NCI-H2107 (cell line): ENCODE data around the gene ZNF763.
"Not testable (repeated sequence)": the region's sequence is repeated elsewhere in the genome, so short reads cannot be mapped to it uniquely, and the experiment has no call there.

Experiments
- DNase-seq: peaks from one replicate; lab custom pipeline; 2025; lab: John Stamatoyannopoulos, UW

ZNF763 gene

DNA sequence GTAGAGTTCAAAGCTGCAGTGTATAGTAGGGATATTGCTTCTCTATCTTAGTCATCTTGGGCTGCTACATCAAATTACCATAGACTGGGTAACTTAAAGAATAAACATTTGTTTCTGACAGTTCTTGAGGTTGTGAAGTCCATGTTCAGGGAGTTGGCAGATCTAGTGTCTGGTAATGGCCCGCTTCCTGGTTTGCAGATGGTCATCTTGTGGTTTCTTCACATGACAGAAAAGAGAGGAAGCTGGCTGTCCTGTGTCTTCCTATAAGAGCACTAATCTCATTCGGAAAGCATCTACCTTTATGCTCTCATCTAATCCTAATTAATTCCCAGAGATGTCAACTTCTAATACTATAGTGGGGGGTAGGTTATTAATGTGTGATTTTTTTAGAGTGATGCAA is 6.2 kb downstream of the ZNF763 start:
- DNase-seq = no peak

DNA sequence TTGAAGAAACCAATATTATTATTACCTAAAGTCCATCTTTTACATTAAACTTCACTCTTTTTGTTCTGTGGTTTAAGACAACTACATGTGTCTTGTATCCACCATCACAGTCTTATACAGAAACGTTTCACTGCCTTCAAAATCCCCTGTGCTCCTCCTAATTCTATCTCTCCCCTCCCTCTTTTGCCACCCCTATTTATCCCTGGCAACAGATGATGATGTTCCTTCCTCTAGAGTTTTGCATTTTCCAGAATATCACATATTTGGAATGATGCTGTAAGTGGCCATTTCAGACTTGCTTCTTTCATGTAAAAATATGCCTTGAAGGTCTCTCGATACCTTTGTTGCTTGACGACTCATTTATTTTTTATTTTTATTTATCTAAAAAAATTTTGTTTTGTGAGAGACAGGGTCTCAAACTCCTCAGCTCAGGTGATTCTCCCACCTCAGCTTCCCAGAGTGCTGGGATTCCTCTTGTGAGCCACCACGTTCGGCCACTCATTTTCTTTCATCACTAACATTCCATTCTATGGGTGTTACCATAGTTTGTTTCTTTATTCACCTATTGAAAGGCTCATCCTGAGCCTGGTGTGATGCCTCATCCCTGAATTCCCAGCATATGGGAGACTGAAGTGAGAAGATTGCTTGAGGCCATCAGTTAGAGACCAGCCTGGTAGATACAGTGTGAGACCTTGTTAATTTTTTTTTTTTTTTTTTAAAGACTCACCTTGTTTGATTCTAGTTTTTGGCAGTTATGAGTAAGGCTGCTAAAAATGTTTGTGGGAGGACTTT is 8.4 kb downstream of the ZNF763 start:
- no peak for DNase-seq

DNA sequence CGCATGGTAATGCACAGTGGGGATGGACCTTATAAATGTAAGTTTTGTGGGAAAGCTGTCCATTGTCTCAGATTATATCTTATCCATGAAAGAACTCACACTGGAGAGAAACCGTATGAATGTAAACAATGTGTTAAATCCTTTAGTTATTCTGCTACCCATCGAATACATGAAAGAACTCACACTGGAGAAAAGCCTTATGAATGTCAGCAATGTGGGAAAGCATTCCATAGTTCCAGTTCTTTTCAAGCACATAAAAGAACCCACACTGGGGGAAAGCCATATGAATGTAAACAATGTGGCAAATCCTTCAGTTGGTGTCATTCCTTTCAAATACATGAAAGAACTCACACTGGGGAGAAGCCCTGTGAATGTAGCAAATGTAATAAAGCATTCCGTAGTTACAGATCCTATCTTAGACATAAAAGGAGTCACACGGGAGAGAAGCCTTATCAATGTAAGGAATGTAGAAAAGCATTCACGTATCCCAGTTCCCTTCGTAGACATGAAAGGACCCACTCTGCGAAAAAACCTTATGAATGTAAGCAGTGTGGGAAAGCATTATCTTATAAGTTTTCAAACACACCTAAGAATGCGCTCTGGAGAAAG is 13.8 kb downstream of the ZNF763 start:
- no peak for DNase-seq

GRCh38 chr19:11979527-11979926 is 14.7 kb downstream of the ZNF763 start:
- DNase-seq = no peak

DNA sequence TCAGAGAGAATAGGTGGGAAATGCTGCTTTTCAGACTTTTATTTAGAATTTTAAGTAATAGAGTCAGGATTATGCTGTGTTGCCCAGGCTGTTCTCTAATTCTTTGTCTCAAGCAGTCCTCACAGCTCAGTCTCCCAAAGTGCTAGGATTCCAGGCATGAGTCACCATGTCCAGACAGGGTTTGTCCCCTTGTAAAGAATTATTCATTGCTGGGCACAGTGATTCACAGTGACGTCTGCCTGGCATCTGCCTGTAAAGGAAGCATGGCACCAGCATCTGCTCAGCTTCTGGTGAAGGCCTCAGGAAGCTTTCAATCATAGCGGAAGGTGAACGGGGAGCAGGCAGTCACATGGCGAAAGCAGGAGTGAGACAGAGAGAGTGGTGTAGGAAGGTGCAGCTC is 17.7 kb downstream of the ZNF763 start:
- no peak for DNase-seq

DNA sequence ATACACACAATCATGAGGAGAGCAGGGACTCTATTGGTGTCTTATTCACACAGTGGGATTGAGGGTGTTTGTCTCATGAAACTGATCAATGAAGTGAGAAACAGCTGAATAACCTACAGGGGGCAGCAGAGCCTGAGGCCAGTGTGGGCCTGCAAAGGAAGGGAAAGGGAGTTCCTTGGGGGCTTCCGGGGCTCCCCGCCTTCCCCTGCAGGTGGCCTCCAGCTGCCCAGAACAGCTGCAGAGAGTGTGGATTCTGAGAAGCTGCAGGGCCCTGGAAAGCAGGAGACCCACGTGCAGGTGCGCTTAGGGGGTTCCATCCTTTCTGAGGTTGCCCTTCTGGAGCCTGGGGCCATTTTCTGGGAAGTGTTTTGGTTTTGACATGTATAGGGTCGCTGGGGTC is 20.1 kb downstream of the ZNF763 start:
- DNase-seq = no peak

GRCh38 chr19:11986754-11987153 is 21.9 kb downstream of the ZNF763 start:
- DNase-seq = no peak

GRCh38 chr19:11987405-11988281 is 22.8 kb downstream of the ZNF763 start:
- peak; percentile 81 for DNase-seq

DNA sequence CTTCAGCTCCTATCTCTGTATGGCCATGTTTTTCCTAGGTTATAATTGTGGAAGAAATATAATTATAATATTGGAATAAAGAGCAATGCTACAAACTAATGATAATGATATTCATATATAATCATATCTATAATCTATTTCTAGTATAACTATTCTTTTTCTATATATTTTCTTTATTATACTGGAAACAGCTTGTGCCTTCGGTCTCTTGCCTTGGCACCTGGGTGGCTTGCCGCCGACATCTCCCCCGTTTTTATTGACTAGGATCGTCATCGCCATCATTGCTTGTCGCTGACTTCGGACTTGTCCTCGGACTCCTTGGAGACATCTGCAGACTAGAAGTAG is 24.2 kb downstream of the ZNF763 start:
- DNase-seq = no peak

DNA sequence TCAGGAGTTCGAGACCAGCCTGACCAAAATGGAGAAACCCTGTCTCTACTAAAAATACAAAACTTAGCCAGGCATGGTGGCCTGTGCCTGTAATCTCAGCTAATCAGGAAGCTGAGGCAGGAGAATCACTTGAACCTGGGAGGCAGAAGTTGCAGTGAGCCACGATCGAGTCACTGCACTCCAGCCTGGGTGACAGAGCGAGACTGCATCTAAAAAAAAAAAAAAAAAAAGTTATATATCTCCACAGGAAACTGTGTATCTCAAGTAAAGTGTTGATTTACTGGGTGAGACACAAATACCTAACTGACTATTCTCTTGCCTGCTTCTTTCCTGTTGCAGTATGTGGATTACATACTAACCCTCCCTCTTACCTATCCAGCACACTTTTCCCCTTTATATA is 27.1 kb downstream of the ZNF763 start:
- DNase-seq = not testable (repeated sequence)

- no peak for DNase-seq
Observed at GRCh38 chr19:11995174-11995573, 30.3 kb downstream of the ZNF763 start.

- no peak for DNase-seq
Observed at GRCh38 chr19:12000152-12000981, 35.5 kb downstream of the ZNF763 start.

GRCh38 chr19:12015015-12015752 is 50.3 kb downstream of the ZNF763 start:
- no peak for DNase-seq

DNA sequence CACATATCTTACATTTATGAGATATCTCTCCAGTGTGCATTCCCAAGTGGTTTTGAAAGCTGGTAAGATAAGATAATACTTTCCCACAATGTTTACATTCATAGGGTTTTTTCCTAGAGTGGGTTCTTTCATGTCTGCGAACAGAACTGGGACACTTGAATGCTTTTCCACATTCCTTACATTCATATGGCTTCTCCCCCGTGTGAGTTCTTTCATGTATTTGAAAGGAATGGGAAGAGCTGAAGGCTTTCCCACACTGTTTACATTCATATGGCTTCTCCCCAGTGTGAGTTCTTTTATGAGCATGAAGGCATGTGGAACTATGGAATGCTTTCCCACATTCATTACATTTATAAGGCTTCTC is 50.9 kb downstream of the ZNF763 start:
- DNase-seq = no peak
